ENCODE data around the gene SLC46A2. TPM values are rescaled to one million over a fixed set of nuclear protein-coding genes. Genes with fewer than 3 reads are reported as not detected.

The SLC46A2 gene
- total RNA-seq, 4 donors from 2014 or later, result not detected

GRCh38 chr9:112925058-112925641, 34.5 kb upstream of the SLC46A2 start:
- DNase-seq, result no peak
- Histone ChIP-seq H3K36me3 (no peaks in the 10 kb centered on the region), H3K27me3 (peaks cover 19% of the 10 kb centered on the region), H3K4me3 (no peak overlapping the region), H3K4me1 (no peaks in the 10 kb centered on the region), H3K27ac (no peak overlapping the region), H3K9me3 (no peaks in the 10 kb centered on the region)
- TF ChIP-seq CTCF (IDR thresholded peaks at IDR 0.05), result peak in 4 of 5 experiments; percentile 10 to 41 (median 24)
- no peak for TF ChIP-seq POLR2AphosphoS5 (IDR thresholded peaks at IDR 0.05)
- TF ChIP-seq POLR2A (IDR thresholded peaks at IDR 0.05), result no peak
- TF ChIP-seq EP300 (IDR thresholded peaks at IDR 0.05; ENCODE audit: low read depth), result no peak
- in situ Hi-C loops (cut with MboI; ENCODE audit: low pct_ligation_motif_present in 1 of 4, low pct_unique_long_range_greater_than_20kb in 1 of 4, low sequenced_read_pairs in 3 of 4) (loop anchor here in 1 of 4 donors (25.0 kb wide), 1 partner anchor 112 kb away; no protein-coding TSS in a partner anchor), intact Hi-C loops (cut with DNase I; ENCODE audit: low total_unique reads) (no loop called here)
- 32 to 41% methylated on average over 8 of the region's 8 CpGs for WGBS, 2 donors (ENCODE audit: low coverage in 1 of 2)

- Histone ChIP-seq H3K27me3 (no peaks in the 10 kb centered on the region), H3K4me3 (no peak overlapping the region), H3K36me3 (no peaks in the 10 kb centered on the region), H3K9me3 (no peaks in the 10 kb centered on the region), H3K4me1 (peaks cover 0 to 16% (median 7%) of the 10 kb centered on the region in 4 donors), H3K27ac (no peak overlapping the region)
- in situ Hi-C loops (cut with MboI; ENCODE audit: low pct_ligation_motif_present in 1 of 4, low pct_unique_long_range_greater_than_20kb in 1 of 4, low sequenced_read_pairs in 3 of 4), result loop anchor here in 2 of 4 donors (25.0 kb wide), 2 partner anchors 191 to 216 kb away; no protein-coding TSS in a partner anchor
- TF ChIP-seq CTCF (IDR thresholded peaks at IDR 0.05) (peak in 4 of 5 experiments; percentile 34 to 39 (median 35)), POLR2AphosphoS5 (IDR thresholded peaks at IDR 0.05) (no peak)
- intact Hi-C loops (cut with DNase I; ENCODE audit: low total_unique reads), result no loop called here
- 8 to 31% methylated on average over 2 to 3 of the region's 3 CpGs for WGBS, 2 donors (ENCODE audit: low coverage in 1 of 2)
- no peak for DNase-seq
These were observed 30.9 kb upstream of the SLC46A2 start for GRCh38 chr9:112921549-112921948.

GRCh38 chr9:112917987-112918362, 27.3 kb upstream of the SLC46A2 start:
- intact Hi-C loops (cut with DNase I; ENCODE audit: low total_unique reads), result no loop called here
- in situ Hi-C loops (cut with MboI; ENCODE audit: low pct_ligation_motif_present in 1 of 4, low pct_unique_long_range_greater_than_20kb in 1 of 4, low sequenced_read_pairs in 3 of 4), result loop anchor here in 2 of 4 donors (25.0 kb wide), 2 partner anchors 194 to 219 kb away; no protein-coding TSS in a partner anchor
- no peak for TF ChIP-seq POLR2AphosphoS5 (IDR thresholded peaks at IDR 0.05)
- no peak for TF ChIP-seq EP300 (IDR thresholded peaks at IDR 0.05; ENCODE audit: low read depth)
- no peak for TF ChIP-seq CTCF (IDR thresholded peaks at IDR 0.05)
- TF ChIP-seq POLR2A (IDR thresholded peaks at IDR 0.05), result no peak
- DNase-seq, result no peak
- WGBS, 2 donors (ENCODE audit: low coverage in 1 of 2), result 20 to 50% methylated on average over 1 of the region's 1 CpG
- H3K4me3 ChIP-seq, result no peak overlapping the region
- H3K4me1 ChIP-seq, result peaks cover 0 to 17% (median 8%) of the 10 kb centered on the region in 4 donors
- H3K9me3 ChIP-seq, result no peaks in the 10 kb centered on the region
- no peaks in the 10 kb centered on the region for H3K36me3 ChIP-seq
- H3K27me3 ChIP-seq, result no peaks in the 10 kb centered on the region
- H3K27ac ChIP-seq, result peak overlapping the region; percentile 4 to 66 (median 42)

GRCh38 chr9:112917047-112917986, 26.6 kb upstream of the SLC46A2 start:
- 45 to 63% methylated on average over 1 of the region's 1 CpG for WGBS, 2 donors (ENCODE audit: low coverage in 1 of 2)
- TF ChIP-seq POLR2AphosphoS5 (IDR thresholded peaks at IDR 0.05) (peak in 1 of 3 donors; percentile 50), POLR2A (IDR thresholded peaks at IDR 0.05) (no peak)
- Histone ChIP-seq H3K4me3 (no peak overlapping the region), H3K27me3 (no peaks in the 10 kb centered on the region), H3K36me3 (no peaks in the 10 kb centered on the region), H3K4me1 (peaks cover 0 to 17% (median 8%) of the 10 kb centered on the region in 4 donors), H3K27ac (peak overlapping the region; percentile 4 to 66 (median 42)), H3K9me3 (no peaks in the 10 kb centered on the region)
- in situ Hi-C loops (cut with MboI; ENCODE audit: low pct_ligation_motif_present in 1 of 4, low pct_unique_long_range_greater_than_20kb in 1 of 4, low sequenced_read_pairs in 3 of 4), result loop anchor here in 2 of 4 donors (25.0 kb wide), 2 partner anchors 195 to 220 kb away; no protein-coding TSS in a partner anchor
- no peak for DNase-seq
- intact Hi-C loops (cut with DNase I; ENCODE audit: low total_unique reads), result no loop called here

Measured in transverse colon (tissue), 4 donors.